PFSK-1 (cell line): Measurements from ENCODE around the gene APBB2.

ENCODE experiments used
- POLR2AphosphoS5 ChIP-seq: IDR thresholded peaks from 2 replicates; pipeline ENCODE4 v1.6.1; 2012; ENCODE audit warnings: low read depth, mild to moderate bottlenecking, control low read depth, low read length, moderate library complexity
- REST ChIP-seq, 2 experiments: IDR thresholded peaks; 2 replicates each; pipeline versions ENCODE4 v1.6.1 to v1.8.0; 2011 to 2012; ENCODE audit warnings: low read depth in 2 of 2, low read length in 2 of 2, control low read depth in 1 of 2, inconsistent platforms in 1 of 2, mild to moderate bottlenecking in 1 of 2, moderate library complexity in 1 of 2; ENCODE audit not compliant: insufficient read depth in 1 of 2
- SIN3A ChIP-seq: IDR thresholded peaks from 2 replicates; pipeline ENCODE4 v1.6.1; 2012; ENCODE audit warnings: mild to moderate bottlenecking, low read length, moderate library complexity, borderline replicate concordance; ENCODE audit not compliant: insufficient read depth
- TAF1 ChIP-seq: IDR thresholded peaks from 2 replicates; pipeline ENCODE4 v1.6.1; 2012; ENCODE audit warnings: low read length, control low read depth, borderline replicate concordance; ENCODE audit not compliant: insufficient read depth

- no peak for TF ChIP-seq SIN3A
- TF ChIP-seq POLR2AphosphoS5, result no peak
- no peak for TF ChIP-seq REST (IDR thresholded peaks at IDR 0.05; ENCODE audit: insufficient read depth in 1 of 2, low read depth in 2 of 2, low read length in 2 of 2)
- TF ChIP-seq TAF1, result no peak
These were observed 257.1 kb downstream of the APBB2 start for GRCh38 chr4:40957281-40957680.
